ENCODE measurements around the gene ITGB2. TPM values are rescaled to one million over a fixed set of nuclear protein-coding genes. Genes with fewer than 3 reads are reported as not detected.
"Not testable (repeated sequence)": the region's sequence is repeated elsewhere in the genome, so short reads cannot be mapped to it uniquely, and the experiment has no call there.

The ITGB2 gene
- total RNA-seq, 1 experiment from 2014 or later, result 0.91 TPM

- no peak for DNase-seq (ENCODE audit: low spot score)
Measured at GRCh38 chr21:44926331-44927101, 5.8 kb upstream of the ITGB2 start.

DNA sequence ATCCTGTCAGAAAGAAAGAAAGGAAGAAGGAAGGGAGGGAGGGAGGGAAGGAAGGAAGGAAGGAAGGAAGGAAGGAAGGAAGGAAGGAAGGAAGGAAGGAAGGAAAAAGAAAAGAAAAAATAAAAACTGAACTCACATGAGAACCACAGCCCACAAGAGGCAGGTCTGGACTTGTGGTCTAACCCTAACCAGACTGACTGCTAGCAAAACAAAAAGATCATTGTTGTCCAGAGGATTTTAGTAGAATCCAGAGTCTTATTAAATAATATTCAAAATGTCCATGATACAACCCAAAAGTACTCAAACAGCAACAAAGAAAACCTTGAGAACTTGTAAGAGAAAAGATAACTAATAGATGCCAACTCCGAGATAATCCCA is 4.7 kb upstream of the ITGB2 start:
- DNase-seq (ENCODE audit: low spot score), result no peak

- no peak for DNase-seq (ENCODE audit: low spot score)
Measured at GRCh38 chr21:44924606-44925377, 4.1 kb upstream of the ITGB2 start.

- no peak for DNase-seq (ENCODE audit: low spot score)
Measured at GRCh38 chr21:44923480-44924084, 2.9 kb upstream of the ITGB2 start.

- DNase-seq (ENCODE audit: low spot score), result no peak
Measured at GRCh38 chr21:44921928-44922327, 1.2 kb upstream of the ITGB2 start.

DNA sequence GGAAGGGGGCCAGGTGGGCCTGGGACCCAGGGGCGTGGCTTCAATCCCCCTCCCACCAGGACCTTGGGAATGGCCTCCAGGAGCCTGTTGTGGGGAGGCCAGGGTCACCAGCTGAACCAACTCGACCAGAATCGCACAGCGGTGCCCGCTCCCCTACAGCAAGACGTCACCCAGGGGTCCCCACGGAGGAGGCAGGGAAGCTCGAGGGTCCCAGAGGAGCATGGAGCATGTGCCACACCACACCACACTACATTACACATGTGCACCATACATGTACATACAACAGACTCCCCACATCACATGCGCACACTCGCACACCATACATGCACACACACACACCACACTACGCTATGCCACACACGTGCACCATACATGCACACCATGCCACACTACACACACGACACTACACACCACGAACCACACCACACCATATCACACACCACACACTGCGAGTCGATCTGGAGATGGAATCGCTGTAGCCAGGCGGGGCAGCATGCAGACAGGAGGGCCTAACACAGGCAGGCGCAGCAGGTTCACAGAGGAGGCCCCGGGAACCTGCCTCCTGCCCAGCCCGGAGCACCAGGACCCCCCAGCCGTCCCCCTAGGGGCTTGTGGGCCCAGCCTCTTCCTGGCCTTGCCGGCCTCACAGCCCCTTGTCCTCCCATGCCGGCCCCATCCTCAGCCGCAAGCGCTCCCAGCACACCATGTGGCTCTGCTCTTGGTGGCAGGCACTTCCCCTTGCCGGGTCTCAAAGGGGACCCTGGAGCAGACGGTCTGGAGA is 596 bp downstream of the ITGB2 start:
- DNase-seq (ENCODE audit: low spot score), result no peak

GRCh38 chr21:44919111-44919912 is 1.4 kb downstream of the ITGB2 start:
- DNase-seq (ENCODE audit: low spot score), result no peak

GRCh38 chr21:44918581-44919033 is 2.1 kb downstream of the ITGB2 start:
- no peak for DNase-seq (ENCODE audit: low spot score)

DNA sequence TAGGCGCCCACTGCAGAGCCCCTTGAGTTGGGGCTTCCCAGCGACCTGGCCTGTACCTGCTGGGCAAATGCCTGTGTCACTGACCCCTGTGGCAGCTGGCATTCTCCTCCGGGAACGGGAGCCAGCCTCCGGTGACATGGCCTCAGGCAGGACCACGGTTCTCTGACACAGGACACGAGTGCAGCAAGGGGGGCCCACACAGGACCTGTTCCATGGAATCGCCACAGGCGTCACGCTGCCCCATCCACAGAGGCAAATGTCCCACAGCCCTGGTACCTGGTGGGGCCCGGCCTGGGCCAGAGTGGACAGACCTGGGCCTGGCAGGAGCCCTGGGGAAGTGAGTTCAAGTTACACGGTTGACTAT is 2.6 kb downstream of the ITGB2 start:
- no peak for DNase-seq (ENCODE audit: low spot score)

DNA sequence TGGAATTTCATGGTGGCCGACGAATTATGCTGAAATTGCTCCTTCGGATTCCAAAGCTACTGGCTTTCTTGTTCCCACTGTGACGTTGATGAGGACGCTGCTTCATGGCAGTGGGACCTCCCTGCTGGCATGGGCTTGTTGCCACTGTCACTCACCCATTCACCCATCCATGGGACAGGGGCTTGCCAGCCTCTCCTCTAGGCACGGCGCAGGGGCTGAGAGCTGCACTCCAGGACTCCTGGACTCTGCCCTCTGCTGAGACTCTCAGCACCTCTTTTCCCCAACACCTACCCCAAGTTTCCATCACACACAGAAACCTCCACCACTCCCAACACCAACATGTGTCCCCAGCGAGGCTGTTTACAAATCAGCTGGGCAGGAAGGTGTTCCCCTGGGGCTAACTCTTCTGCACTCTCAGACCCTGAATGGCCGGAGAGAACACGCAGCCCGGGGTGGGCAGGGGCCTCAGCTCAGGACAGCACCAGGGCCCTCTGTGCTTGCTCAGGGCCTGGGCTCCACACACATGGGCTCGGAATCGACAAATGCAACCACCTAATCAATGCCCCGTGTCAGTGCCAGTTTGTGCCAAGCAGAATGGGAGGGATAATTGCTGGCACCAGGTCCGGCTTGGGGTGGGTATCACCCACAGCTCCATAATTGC is 3.1 kb downstream of the ITGB2 start:
- DNase-seq (ENCODE audit: low spot score), result no peak

DNA sequence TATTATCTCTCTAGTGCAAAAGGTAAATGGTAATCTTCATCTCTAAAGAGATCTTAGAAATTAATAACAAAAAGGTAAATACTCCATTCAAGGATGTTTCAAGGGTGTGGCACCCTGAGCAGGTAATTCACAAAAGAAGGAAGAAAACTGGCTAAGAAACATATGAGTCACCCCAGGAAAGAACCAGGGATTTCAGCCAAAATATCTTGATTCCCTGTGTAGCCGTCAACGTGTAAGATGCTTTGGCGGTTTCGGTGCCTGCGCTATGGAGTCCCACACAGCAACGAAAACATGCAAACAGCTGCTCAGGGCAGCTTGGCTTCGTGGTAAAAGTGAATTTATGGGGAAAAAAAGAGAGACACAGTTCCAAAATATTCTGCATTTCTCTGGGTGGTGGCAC is 3.7 kb downstream of the ITGB2 start:
- no peak for DNase-seq (ENCODE audit: low spot score)

DNA sequence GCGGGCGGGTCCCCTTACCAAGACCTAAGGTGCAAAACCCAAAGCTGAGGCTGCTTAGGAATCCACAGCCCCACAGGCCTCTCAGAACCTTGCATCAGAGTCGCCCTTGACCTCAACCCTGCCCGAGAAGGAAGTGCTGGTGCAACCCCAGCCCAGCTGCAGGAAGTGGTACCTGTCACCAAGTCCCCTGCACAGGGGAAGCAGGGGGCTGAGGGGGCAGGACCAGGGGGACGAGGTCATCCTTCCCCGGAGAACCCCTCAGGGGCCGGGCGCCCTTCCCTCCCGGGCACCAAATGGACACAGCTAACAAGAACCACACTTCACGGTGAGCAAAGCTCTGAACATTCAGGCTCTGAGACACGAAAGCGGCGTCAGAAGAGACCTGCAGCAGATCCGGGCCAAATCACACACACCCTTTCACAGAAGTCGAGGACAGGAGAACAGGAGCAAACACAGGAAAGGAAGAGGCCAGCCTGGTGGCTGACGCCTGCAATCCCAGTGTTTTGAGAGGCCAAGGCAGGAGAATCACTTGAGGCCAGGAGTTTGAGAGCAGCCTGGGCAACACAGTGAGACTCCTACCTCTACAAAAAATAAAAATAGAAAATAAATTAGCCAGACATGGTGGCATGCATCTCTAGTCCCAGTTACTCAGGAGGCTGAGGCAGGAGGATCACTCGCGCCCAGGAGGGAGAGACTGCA is 6.4 kb downstream of the ITGB2 start:
- no peak for DNase-seq (ENCODE audit: low spot score)

- no peak for DNase-seq (ENCODE audit: low spot score)
Measured at GRCh38 chr21:44913425-44914175, 7.1 kb downstream of the ITGB2 start.

DNA sequence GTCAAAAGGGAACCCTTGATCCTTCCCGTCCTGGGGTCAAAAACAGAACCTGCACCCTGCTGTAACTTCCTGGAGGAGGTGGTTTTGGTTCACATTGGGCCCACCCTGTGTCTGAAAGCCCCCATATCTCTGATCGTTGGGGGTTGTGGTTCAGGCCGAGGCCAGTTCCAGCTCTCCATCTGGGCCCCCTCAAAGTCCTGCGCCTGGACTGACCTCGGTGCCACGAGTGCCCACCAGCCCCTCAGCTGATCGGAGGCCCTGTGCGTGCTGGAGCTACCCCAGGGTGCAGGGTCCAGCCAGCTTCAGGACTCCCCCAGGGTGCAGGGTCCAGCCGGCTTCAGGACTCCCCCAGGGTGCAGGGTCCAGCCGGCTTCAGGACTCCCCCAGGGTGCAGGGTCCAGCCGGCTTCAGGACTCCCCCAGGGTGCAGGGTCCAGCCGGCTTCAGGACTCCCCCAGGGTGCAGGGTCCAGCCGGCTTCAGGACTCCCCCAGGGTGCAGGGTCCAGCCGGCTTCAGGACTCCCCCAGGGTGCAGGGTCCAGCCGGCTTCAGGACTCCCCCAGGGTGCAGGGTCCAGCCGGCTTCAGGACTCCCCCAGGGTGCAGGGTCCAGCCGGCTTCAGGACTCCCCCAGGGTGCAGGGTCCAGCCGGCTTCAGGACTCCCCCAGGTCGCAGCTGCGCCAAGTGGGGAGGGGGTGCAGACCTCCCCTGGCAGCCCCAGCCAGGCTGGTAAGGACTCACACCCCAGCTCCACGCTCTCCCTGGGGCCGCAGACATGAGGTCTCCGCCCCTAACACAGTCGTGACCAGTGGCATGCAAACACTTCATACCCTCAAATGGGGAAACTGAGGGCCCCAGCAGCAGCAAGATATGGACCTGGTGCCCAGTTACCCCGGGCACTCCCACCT is 7.9 kb downstream of the ITGB2 start:
- not testable (repeated sequence) for DNase-seq (ENCODE audit: low spot score)

DNA sequence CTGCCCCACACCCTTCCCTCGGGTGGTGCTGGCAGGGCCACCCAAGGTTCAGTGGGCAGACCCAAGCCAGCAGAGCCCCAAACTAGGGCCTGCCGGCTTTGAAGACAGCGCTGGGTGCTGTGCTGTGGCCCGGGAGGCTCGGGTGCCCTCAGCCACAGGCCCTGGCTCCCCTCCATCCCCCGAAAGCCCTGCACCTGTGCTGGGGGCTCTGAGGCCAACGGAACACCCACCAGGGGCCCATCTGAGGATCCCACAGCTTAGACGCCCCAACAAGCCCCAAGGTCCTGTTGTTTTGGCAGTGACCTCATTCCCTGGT is 8.6 kb downstream of the ITGB2 start:
- DNase-seq (ENCODE audit: low spot score), result no peak

DNA sequence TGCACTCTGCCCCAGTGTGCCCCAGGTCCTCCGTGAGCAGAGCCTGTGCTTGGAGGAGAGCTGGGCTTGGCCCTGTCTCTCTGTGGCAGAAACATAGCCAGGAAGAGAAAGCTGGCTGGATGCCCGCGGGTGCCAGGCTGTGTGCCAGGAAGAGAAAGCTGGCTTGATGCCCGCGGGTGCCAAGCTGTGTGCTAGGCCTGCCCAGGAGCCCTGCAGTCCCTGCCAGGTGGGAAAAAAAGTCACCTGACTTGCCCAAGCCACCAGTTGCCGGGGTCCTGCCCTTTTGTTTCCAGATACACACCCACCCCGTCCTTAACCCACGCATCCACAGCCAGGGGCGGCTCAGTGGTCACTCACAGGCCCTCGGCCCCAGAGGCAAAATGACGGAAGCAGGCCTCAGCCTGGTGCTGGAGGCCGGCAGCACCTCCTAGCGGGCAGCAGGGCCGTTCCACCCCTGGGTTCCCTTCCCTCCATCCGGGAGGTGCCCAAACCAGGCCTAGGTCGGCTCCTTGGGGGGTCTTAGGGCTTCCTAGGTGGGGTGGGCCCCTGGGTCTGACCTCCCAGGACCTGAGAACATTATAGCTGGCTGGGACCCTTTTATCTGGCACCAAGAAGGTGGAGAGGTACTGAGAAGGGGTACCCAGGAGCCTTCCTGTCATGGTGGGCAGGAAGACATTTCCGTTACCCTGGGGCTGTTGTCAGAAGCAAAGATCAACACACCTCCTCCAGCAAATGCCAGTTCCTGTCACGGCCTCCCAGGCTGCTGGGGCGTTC is 9.1 kb downstream of the ITGB2 start:
- peak; percentile 64 for DNase-seq (ENCODE audit: low spot score)

GRCh38 chr21:44911068-44911383 is 9.7 kb downstream of the ITGB2 start:
- no peak for DNase-seq (ENCODE audit: low spot score)
